SKM-1 (cell line): ENCODE results near the gene CLEC4F.
"Not testable (repeated sequence)": the region's sequence is repeated elsewhere in the genome, so short reads cannot be mapped to it uniquely, and the experiment has no call there.

Experiments used
- DNase-seq: peaks from one replicate; lab custom pipeline; 2025; ENCODE audit not compliant: unreplicated experiment; lab: John Stamatoyannopoulos, UW

The CLEC4F gene

GRCh38 chr2:70827388-70827787, 7.0 kb upstream of the CLEC4F start:
- no peak for DNase-seq

- DNase-seq: no peak
Measured at GRCh38 chr2:70826696-70827350, 6.4 kb upstream of the CLEC4F start.

GRCh38 chr2:70823249-70823648, 2.9 kb upstream of the CLEC4F start:
- no peak for DNase-seq

- no peak for DNase-seq
Measured at GRCh38 chr2:70822843-70823242, 2.4 kb upstream of the CLEC4F start.

- no peak for DNase-seq
Measured at GRCh38 chr2:70817284-70817954, 3.0 kb downstream of the CLEC4F start.

- no peak for DNase-seq
Measured at GRCh38 chr2:70816726-70817125, 3.7 kb downstream of the CLEC4F start.

- DNase-seq: no peak
Measured at GRCh38 chr2:70808983-70809958, 11.1 kb downstream of the CLEC4F start.

GRCh38 chr2:70807828-70808118, 12.6 kb downstream of the CLEC4F start:
- no peak for DNase-seq

- no peak for DNase-seq
Measured at GRCh38 chr2:70807102-70807827, 13.1 kb downstream of the CLEC4F start.

GRCh38 chr2:70806620-70807019, 13.8 kb downstream of the CLEC4F start:
- DNase-seq: no peak

GRCh38 chr2:70806013-70806412, 14.4 kb downstream of the CLEC4F start:
- no peak for DNase-seq

- no peak for DNase-seq
Measured at GRCh38 chr2:70801607-70802263, 18.7 kb downstream of the CLEC4F start.

GRCh38 chr2:70799706-70800105, 20.7 kb downstream of the CLEC4F start:
- DNase-seq: no peak

- DNase-seq: not testable (repeated sequence)
Measured at GRCh38 chr2:70797996-70798395, 22.4 kb downstream of the CLEC4F start.

- DNase-seq: no peak
Measured at GRCh38 chr2:70797506-70797905, 22.9 kb downstream of the CLEC4F start.

- DNase-seq: no peak
Measured at GRCh38 chr2:70796262-70796661, 24.1 kb downstream of the CLEC4F start.

- DNase-seq: no peak
Measured at GRCh38 chr2:70795164-70795995, 25.0 kb downstream of the CLEC4F start.

GRCh38 chr2:70793450-70793849, 26.9 kb downstream of the CLEC4F start:
- peak; percentile 77 for DNase-seq

- no peak for DNase-seq
Measured at GRCh38 chr2:70790136-70790828, 30.1 kb downstream of the CLEC4F start, which contains the start of gene FIGLA. Gene FIGLA (minus strand): TSS chr2:70790643. CDS start chr2:70790638, 5 bp downstream.
